ENCODE measurements around the gene RASGEF1C.

- TF ChIP-seq POLR2A (IDR thresholded peaks at IDR 0.05) (no peak), CTCF (IDR thresholded peaks at IDR 0.05) (no peak)
These were observed 6.1 kb upstream of the RASGEF1C start for GRCh38 chr5:180214870-180215770.
